Hepatocyte (in vitro differentiated cells): Measurements from ENCODE around the gene NRSN2. TPM values are rescaled to one million over a fixed set of nuclear protein-coding genes. Genes with fewer than 3 reads are reported as not detected.

Experiments used
- DNase-seq: peaks from one replicate; pipeline ENCODE4 v3.0.0-alpha.2; 2016; ENCODE audit warnings: low spot score
- H2AFZ ChIP-seq: fragments of 200-600 bp; sonication (generic); 2 replicates; pipeline ENCODE4 v1.6.0; 2016; ENCODE audit warnings: antibody characterized with exemption, mild to moderate bottlenecking
- H3K27ac ChIP-seq: fragments of 200-600 bp; sonication (generic); 2 replicates; pipeline ENCODE4 v1.5.1; 2016; ENCODE audit warnings: mild to moderate bottlenecking
- H3K27me3 ChIP-seq: fragments of 200-600 bp; sonication (generic); 2 replicates; pipeline ENCODE4 v1.6.1; 2016
- H3K36me3 ChIP-seq: fragments of 200-600 bp; sonication (generic); replicated peaks from 2 replicates; pipeline ENCODE4 v1.5.1; 2016; ENCODE audit warnings: low read depth; ENCODE audit not compliant: insufficient read depth
- H3K4me1 ChIP-seq: fragments of 200-600 bp; sonication (generic); 2 replicates; pipeline ENCODE4 v1.5.1; 2016; ENCODE audit warnings: mild to moderate bottlenecking, moderate library complexity; ENCODE audit not compliant: insufficient read depth
- H3K4me2 ChIP-seq: fragments of 200-600 bp; sonication (generic); 2 replicates; pipeline ENCODE4 v1.6.0; 2016
- H3K4me3 ChIP-seq: fragments of 200-600 bp; sonication (generic); 2 replicates; pipeline ENCODE4 v1.5.1; 2016; ENCODE audit warnings: mild to moderate bottlenecking
- H3K79me2 ChIP-seq: fragments of 200-600 bp; sonication (generic); 2 replicates; pipeline ENCODE4 v1.6.0; 2017; ENCODE audit warnings: mild to moderate bottlenecking
- H3K9me2 ChIP-seq: fragments of 200-600 bp; sonication (generic); replicated peaks from 2 replicates; pipeline ENCODE4 v1.6.0; 2017; ENCODE audit warnings: mild to moderate bottlenecking; ENCODE audit not compliant: insufficient read depth
- H3K9me3 ChIP-seq: fragments of 200-600 bp; sonication (generic); 2 replicates; pipeline ENCODE4 v1.5.1; 2016; ENCODE audit warnings: low read depth, mild to moderate bottlenecking
- H4K20me1 ChIP-seq: fragments of 200-600 bp; sonication (generic); 2 replicates; pipeline ENCODE4 v1.6.0; 2016; ENCODE audit warnings: mild to moderate bottlenecking; ENCODE audit not compliant: insufficient read depth, poor library complexity, severe bottlenecking
- EZH2 ChIP-seq: fragments of 200-600 bp; sonication (generic); IDR thresholded peaks from 2 replicates; pipeline ENCODE4 v1.6.1; 2016; ENCODE audit warnings: antibody characterized with exemption, mild to moderate bottlenecking, borderline replicate concordance
- EZH2phosphoT487 ChIP-seq: fragments of 200-600 bp; sonication (generic); IDR thresholded peaks from one replicate; pipeline ENCODE4 v1.6.1; 2018; ENCODE audit warnings: antibody characterized with exemption, mild to moderate bottlenecking, low read depth, moderate library complexity; ENCODE audit not compliant: unreplicated experiment, severe bottlenecking
- WGBS: methylation state at CpG from one replicate; pipeline ENCODE4 v1.1.6; 2016; ENCODE audit warnings: low lambda C conversion rate; ENCODE audit errors: missing lambda C conversion rate; 5-methylcytosine and 5-hydroxymethylcytosine counted together
- polyA plus RNA-seq: library from polyadenylated mRNA; unstranded; fragments of >200 nt; fragmentation: Nextera tagmentation; extraction: Ambion mirVana; gene quantifications from 2 replicates; pipeline ENCODE4 v1.2.1, GENCODE V29; 2016
- total RNA-seq: library from RNA; depleted of rRNA; stranded (reverse); fragments of >200 nt; gene quantifications from 2 replicates; pipeline ENCODE4 v1.2.3, GENCODE V29; 2014
- TF ChIP-seq, protein P1 (sequence below): fragments of 200-600 bp; sonication (generic); IDR thresholded peaks from 2 replicates; pipeline ENCODE4 v1.5.1; 2016; ENCODE audit warnings: antibody characterized with exemption, mild to moderate bottlenecking; ENCODE audit not compliant: poor library complexity

Gene NRSN2
- total and polyA plus RNA-seq, 2 experiments from 2014 or later = 29.8 to 68.1 TPM

DNA sequence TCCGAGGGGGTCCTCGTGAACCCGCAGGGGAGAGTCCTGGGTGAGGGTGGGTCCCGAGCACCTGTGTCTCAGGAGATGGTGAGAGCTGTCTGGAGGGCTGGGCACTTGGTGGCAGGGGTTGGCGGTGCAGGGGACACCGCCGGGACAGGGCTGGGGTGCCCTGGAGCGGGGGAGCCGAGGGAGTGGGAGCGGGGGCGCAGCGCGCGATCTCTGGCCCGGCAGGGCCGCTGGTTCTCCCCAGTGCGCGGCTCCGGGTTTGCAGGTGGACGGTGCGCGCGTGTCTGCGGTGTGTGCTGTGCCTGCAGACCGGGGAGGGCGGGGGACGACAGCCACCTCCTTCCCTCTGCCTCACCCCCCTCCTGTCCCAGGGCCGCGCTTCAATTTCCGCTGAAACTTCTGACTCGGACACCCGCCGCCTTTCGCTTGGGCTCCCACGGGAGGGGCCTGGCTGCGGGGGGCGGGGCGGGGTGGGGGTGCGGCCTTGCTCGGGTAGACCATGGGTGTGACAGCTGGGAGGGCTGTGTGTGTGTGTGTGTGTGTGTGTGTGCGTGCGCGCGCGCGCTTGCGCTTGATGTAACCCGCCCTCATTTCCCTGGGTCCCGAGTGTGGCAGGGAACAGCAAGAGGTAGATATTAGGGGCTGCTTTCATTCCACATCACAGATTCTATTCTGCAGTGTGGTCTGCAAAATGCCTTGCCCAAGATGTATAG lies 34.8 kb downstream of the NRSN2 start:
- peak overlapping the region; percentile 40 for H2AFZ ChIP-seq
- peak overlapping the region; percentile 92 for H3K4me3 ChIP-seq
- peak; percentile 83 for DNase-seq
- peaks cover 7% of the 10 kb centered on the region for H3K4me1 ChIP-seq
- TF ChIP-seq EZH2phosphoT487 (no peak), EZH2 (no peak)
- TF ChIP-seq, protein P1, sequence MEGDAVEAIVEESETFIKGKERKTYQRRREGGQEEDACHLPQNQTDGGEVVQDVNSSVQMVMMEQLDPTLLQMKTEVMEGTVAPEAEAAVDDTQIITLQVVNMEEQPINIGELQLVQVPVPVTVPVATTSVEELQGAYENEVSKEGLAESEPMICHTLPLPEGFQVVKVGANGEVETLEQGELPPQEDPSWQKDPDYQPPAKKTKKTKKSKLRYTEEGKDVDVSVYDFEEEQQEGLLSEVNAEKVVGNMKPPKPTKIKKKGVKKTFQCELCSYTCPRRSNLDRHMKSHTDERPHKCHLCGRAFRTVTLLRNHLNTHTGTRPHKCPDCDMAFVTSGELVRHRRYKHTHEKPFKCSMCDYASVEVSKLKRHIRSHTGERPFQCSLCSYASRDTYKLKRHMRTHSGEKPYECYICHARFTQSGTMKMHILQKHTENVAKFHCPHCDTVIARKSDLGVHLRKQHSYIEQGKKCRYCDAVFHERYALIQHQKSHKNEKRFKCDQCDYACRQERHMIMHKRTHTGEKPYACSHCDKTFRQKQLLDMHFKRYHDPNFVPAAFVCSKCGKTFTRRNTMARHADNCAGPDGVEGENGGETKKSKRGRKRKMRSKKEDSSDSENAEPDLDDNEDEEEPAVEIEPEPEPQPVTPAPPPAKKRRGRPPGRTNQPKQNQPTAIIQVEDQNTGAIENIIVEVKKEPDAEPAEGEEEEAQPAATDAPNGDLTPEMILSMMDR = no peak
- H3K9me2 ChIP-seq = no peaks in the 10 kb centered on the region
- WGBS = 6% methylated on average over 23 of the region's 49 CpGs
- peaks cover 14% of the 10 kb centered on the region for H4K20me1 ChIP-seq
- no peaks in the 10 kb centered on the region for H3K36me3 ChIP-seq
- no peaks in the 10 kb centered on the region for H3K27me3 ChIP-seq
- peaks cover 46% of the 10 kb centered on the region for H3K79me2 ChIP-seq
- peak overlapping the region; percentile 94 for H3K4me2 ChIP-seq
- peak overlapping the region; percentile 96 for H3K27ac ChIP-seq
- H3K9me3 ChIP-seq = no peaks in the 10 kb centered on the region

- Histone ChIP-seq H3K4me3 (no peak overlapping the region), H3K79me2 (peaks cover 53% of the 10 kb centered on the region)
These were observed 35.6 kb downstream of the NRSN2 start for GRCh38 chr20:382291-383115.

DNA sequence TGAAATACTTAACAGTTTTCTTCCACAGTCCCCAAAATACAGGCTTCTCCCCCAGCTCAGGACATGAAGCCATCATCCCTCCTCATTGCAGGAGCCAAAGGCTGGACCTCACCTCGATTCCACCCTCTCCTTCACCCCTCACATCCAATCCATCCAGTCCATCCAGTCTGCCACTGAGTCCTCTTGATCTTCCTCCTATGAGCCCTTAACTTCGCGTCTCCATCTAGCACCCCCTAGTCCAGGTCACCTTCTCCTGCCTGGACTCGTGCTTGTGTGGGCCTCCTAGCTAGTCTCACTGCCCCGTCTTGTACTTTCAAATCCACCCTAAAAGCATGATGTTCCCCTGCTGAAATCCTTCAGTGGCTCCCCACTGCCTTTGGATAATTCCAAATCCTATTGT lies 37.0 kb downstream of the NRSN2 start:
- no peak for TF ChIP-seq EZH2
- no peak for TF ChIP-seq EZH2phosphoT487
- TF ChIP-seq, protein P1 = no peak
- Histone ChIP-seq H3K9me3 (no peaks in the 10 kb centered on the region), H3K4me2 (no peak overlapping the region), H3K36me3 (no peaks in the 10 kb centered on the region), H3K27me3 (no peaks in the 10 kb centered on the region), H2AFZ (no peak overlapping the region), H3K79me2 (peaks cover 61% of the 10 kb centered on the region), H3K9me2 (no peaks in the 10 kb centered on the region), H3K4me3 (no peak overlapping the region), H4K20me1 (peaks cover 20% of the 10 kb centered on the region), H3K27ac (no peak overlapping the region), H3K4me1 (peaks cover 7% of the 10 kb centered on the region)
- DNase-seq = no peak
- WGBS = 84% methylated on average over 5 of the region's 5 CpGs

More at GRCh38 chr20:382291-383115, 35.6 kb downstream of the NRSN2 start:
- Histone ChIP-seq H3K27me3 (no peaks in the 10 kb centered on the region), H3K27ac (peak overlapping the region; percentile 96), H4K20me1 (peaks cover 20% of the 10 kb centered on the region), H2AFZ (no peak overlapping the region), H3K9me3 (no peaks in the 10 kb centered on the region), H3K4me2 (peak overlapping the region; percentile 94), H3K4me1 (peaks cover 7% of the 10 kb centered on the region), H3K9me2 (no peaks in the 10 kb centered on the region), H3K36me3 (no peaks in the 10 kb centered on the region)
- DNase-seq = no peak
- 74% methylated on average over 8 of the region's 8 CpGs for WGBS
- TF ChIP-seq EZH2 = no peak
- TF ChIP-seq, protein P1 = no peak
- TF ChIP-seq EZH2phosphoT487 = no peak
